HG02610 (cell line): ENCODE measurements around the gene PSMA3.
A peak's percentile ranks its signal among the peaks of the same experiment; 100 is the strongest.

Source experiments
- ATAC-seq: cut with Tn5 transposase; IDR thresholded peaks from one replicate; pipeline ENCODE4 v1.9.1; 2021; ENCODE audit warnings: mild to moderate bottlenecking, moderate library complexity; ENCODE audit not compliant: unreplicated experiment

The PSMA3 gene

GRCh38 chr14:58298477-58299400, 54.1 kb downstream of the PSMA3 start, which contains the start of gene ARID4A:
Gene ARID4A, plus strand, starts transcription at chr14:58298555. Its CDS starts 1,300 bp downstream, at chr14:58299855.
- peak; percentile 5 for ATAC-seq

DNA sequence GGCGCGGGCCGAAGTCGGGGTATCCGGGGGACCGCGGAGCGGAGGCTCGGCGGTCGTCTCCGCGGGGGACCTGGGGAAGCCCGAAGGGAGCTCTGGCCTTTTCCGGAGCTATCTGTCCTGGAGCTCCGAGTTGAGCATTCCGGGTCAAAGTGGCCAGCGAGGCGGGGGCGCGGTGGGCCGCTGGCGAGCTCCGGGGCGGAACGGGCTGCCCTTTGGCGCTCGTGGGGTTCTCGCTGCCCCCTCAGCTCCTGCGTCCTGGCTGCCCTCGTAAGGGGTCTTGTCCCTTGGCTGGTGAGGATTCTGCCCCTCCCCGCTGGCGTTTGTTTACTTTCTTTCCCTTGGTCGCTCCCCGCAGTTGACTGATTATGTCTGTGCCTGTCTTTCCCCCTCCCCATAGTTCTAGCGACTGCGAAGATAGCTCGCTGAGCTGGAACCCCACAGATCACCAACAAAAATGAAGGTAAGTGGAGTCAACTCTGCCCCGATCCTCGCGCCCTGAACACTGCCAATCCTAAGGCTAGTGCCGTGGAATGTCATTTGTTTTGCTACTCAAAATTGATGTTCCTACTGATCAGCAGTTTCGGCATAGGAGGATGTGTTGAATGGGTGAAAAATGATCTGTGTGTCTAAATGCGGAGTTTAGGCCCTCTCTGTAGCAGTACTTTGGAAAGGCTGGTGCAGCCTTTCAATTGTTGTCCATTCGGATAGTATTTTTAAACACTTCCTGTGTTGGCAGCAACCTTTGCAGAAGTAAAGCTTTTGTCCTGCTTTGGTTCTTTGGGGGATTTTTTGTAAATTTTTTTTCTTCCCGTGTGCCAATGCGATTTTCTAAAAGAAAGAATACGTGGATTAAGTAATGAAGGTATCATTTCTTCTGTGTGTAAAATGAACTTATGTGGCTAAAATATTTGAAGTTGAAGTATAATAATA, 55.0 kb downstream of the PSMA3 start:
- no peak for ATAC-seq

GRCh38 chr14:58301416-58301815, 56.8 kb downstream of the PSMA3 start:
- ATAC-seq: no peak

DNA sequence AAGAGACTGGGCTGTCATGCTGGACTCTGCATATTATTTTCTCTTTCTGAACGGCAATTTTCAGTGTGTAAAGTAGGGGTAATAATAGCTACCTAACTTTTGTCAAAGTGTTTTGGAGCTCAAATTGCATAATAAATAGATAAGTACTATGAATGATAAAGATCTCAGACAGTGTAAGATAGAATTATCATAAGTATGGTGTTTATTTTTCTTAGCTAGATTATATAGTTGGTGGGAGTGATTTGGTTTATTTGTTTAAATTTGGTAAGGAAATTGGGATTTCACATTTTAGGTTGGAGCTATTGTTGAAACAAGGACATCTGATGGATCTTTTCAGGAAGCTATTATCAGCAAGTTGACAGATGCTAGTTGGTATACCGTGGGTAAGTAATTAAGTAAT, 61.1 kb downstream of the PSMA3 start:
- ATAC-seq: no peak

- ATAC-seq: no peak
Observed at GRCh38 chr14:58307597-58308316, 63.1 kb downstream of the PSMA3 start.

GRCh38 chr14:58309086-58309485, 64.4 kb downstream of the PSMA3 start:
- no peak for ATAC-seq

- ATAC-seq: no peak
Observed at GRCh38 chr14:58313699-58314098, 69.1 kb downstream of the PSMA3 start.

DNA sequence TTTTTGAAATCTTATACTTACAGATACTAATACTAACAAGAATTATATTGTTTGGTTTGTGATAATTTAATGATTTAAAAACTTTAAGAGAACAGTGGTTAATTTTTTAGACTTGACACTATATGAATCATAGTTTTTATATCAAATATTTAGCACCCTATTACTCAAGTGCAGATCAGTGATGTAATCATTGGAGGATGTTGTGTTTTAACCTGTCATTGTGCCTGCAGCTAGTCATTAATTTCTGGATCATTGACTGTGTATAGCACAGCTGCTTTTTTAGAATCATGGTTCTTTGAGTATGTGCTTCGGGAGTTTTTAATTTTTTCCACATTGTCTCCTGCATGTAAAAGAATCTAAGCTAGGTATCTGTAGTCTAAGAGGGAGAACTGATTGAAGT, 71.0 kb downstream of the PSMA3 start:
- ATAC-seq: no peak
